HG03439 (cell line): ENCODE measurements around the gene DCAF7.

Experiments
- ATAC-seq: cut with Tn5 transposase; IDR thresholded peaks from one replicate; pipeline ENCODE4 v1.9.1; 2021; ENCODE audit warnings: mild to moderate bottlenecking, moderate library complexity; ENCODE audit not compliant: unreplicated experiment

Gene DCAF7

GRCh38 chr17:63543822-63544420 lies 6.4 kb upstream of the DCAF7 start:
- no peak for ATAC-seq

DNA sequence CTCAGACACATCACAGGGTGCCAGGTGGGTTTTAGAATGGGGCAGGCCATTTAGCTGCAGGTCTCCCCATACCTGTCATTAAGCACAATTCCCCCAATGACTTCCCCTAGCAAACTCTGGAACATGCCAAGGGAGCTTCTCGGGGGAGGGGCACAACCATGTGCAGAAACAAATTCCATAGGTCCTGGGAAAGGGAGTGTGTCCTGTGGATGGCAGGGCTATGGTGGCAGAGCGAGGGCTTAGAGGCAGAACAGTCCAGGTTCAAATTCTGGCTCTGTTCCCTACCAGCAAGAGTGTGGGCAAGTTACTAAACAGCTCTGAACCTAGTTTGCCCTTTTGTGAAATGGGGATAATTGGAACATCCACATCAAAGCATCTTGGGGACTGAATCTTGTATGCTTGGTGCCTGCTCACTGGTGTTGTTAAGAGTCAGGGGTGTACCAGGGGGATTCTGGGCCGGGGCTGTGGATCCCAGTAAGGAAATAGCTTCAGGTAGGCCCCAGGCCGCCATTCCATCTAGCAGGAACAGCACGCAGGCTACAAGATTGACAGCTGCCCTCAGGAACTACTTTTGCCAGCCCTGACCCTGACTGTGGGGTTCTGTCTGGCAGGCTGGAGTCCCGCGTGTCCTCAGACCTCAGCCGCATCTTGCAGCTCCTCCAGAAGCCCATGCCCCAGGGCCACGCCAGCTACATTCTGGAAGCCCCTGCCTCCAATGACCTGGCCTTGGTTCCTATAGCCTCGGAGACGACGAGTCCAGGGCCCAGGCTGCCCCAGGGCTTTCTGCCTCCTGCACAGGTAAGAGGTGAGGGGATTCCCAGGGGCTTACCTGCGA lies 5.6 kb upstream of the DCAF7 start:
- no peak for ATAC-seq

DNA sequence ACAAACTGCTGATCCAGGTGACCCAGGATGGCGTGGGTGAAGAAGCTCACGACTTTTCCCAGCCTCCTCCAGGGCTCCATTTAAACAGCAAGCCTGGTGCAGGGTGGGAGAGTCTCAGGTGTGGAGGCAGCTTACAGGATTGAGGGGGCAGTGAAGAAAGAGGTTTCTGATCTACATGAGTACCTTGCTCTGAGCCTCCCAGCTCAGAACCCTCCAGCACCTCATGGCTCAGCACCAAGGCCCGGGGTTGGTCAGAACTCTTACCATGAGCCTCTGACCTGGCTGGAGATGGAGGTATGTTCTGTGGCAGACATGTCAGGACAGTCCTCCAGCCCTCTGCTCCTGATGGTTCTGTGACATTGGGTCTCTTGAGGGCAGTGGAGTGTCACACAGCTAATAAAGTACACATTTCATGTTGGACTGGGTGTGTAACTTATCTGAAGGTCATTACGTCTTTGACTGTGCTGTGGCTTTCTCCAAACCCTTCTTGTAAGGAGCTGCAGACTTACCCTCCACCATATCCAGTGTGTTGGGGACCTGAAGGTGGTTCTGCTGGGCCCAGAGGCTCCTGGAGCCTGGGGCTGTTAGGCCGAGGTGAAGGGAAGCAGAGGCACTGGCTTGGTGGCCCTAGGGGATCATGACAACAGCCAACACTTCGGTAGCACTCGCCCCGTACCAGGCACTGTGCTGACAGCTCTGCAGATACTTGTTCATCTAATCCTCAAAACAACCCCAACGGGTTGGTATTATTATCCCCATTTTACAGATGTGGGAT lies 3.8 kb upstream of the DCAF7 start:
- no peak for ATAC-seq

- no peak for ATAC-seq
These were observed 3.2 kb upstream of the DCAF7 start for GRCh38 chr17:63547083-63547523.

DNA sequence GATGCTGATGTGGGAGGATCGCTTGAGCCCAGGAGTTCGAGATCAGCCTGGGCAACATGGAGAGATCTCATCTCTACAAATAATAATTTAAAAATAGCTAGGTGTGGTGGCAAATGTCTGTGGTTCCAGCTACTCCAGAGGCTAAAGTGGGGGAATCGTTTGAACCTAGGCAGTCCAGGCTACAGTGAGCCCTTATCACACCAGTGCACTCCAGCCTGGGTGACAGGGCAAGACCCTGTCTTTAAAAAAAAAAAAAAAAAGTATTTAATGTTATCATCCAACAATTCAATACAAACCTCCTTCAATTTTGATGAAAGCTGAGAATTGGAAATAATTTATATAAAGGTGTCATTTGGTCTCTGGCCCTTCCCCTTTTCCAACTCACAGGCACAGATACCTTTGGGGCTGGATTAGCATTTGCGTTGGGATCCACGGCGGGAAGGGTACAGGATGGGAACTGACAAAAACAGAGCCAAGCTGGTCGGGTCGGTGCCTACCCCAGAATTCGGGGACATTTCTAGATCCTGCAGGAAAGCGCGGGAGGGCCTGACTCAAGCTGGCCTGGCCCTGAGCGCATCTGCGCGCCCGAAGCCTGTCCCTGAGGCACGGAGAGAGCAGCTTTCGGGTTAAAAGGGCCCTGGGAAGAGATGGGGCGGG lies 860 bp upstream of the DCAF7 start:
- ATAC-seq, result peak; percentile 10

- no peak for ATAC-seq
These were observed 751 bp downstream of the DCAF7 start for GRCh38 chr17:63550817-63551639.

DNA sequence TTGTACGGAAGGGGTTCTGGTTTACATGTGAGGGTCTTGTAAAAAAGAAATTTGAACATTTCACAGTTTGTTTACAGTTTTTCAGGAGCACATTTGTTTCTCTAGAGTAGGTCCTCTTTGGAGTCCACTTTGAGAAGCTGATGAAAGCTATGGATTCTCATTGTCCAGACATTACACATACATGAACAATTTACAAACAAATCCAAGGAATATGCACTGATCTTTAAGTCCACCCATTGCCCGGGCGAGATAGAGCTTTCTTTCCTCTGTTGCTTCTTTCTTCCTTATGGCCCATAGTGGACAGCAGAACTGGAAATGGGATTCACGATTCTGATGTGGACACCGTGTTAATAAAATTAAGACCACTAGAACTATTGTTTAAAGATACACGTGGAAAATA lies 1.9 kb downstream of the DCAF7 start:
- no peak for ATAC-seq

- no peak for ATAC-seq
These were observed 5.4 kb downstream of the DCAF7 start for GRCh38 chr17:63555500-63556156.

DNA sequence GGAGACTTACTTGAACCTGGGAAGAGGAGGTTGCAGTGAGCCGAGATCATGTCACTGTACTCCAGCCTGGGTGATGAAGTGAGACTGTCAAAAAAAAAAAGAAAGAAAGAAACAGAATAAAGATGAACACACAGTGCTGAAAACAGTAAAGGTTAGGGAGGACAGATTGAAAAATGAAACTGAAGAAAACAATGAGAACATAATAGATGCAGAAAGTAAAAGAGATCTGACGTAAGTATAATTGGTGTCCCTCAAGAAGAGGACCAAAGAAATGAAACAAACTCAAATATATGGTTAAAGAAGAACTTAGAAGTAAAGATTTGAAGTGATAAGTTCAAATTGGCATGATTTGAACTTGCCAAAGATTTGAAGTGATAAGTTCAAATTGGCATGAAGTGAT lies 7.1 kb downstream of the DCAF7 start:
- ATAC-seq, result no peak

GRCh38 chr17:63558441-63558840 lies 8.2 kb downstream of the DCAF7 start:
- no peak for ATAC-seq

DNA sequence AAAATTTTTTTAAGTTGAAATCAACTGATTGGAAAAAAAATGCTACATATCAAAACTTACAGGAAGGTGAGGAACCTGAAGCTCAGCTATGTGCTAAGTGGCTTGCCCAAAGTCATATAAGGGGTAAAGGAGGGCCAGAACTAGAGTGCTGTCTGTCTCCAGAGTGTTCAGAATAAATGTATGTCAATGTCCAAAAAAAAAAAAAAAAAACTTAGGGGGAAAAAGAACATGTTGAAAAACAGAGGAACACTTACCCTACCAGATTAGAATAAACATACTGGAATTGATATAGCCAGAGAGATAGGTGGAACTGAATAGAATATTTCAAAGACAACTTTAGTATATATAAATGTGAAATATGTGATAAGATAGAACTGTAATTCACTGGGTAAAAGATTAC lies 11.5 kb downstream of the DCAF7 start:
- ATAC-seq, result no peak

DNA sequence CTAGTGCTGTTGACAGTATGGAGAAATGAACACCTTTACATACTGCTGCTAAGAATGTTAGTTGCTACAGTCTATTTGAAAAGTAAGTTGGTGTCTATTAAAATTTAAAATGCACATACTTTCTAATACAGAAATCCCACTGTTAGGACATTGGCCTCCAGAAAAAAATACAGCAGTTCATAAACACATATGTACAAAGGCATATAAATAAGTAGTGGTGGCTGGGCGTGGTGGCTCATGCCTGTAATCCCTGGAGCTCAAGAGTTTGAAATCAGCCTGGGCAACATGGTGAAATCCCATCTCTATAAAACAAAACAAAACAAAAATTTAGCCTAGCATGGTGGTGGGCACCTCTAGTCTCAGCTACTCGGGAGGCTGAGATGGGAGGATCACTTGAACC lies 13.1 kb downstream of the DCAF7 start:
- ATAC-seq, result no peak

- no peak for ATAC-seq
These were observed 14.3 kb downstream of the DCAF7 start for GRCh38 chr17:63564562-63564961.

DNA sequence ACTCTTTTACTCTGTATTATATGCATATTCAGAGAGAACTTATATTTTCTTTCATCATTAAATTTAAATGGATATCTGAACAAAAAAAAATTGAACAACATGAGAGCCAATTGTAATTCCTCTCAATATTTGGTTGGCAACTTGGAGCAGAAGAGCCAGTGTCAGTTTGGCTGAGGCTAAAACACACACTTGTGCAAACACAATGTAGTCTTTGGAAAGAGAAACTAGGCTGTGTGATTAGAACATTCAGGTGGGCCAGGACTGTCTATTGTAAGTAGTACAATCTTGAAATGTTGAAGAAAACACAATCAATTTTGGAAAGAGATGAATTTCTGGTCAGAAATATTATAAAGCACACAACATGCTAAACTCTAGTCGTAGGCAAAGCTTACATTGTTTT lies 17.0 kb downstream of the DCAF7 start:
- ATAC-seq, result no peak

GRCh38 chr17:63568563-63568962 lies 18.3 kb downstream of the DCAF7 start:
- no peak for ATAC-seq

DNA sequence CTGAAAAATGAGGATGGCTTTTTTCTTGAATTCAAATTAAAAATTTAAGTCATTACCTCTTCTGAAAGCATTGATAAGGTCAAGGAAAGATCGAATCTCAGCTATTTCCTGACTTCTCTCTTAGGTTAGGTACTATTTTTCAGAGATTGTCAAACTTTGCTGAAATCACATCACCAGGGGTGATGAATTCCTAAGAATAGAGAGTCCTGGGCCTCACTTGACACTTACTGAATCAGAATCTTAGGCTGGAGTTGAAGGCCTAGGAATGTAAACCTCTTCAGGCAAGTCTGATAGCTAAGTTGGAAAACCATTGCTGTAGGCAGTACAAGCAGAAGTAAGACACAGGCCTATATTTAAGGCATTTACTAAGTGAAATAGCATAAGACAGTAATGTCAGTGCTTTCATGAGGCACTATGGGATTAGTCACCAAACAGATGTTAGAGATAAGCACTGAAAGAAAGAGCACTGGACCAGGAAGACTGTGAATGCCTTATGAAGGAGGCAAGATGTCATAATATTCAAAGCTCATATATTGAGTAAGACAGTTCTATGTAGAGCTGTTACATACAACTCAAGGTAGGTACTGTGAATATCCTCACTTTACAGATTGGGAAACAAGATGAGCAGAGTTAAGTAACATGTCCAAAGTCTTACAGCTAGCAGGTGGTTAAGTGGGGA lies 21.5 kb downstream of the DCAF7 start:
- no peak for ATAC-seq

DNA sequence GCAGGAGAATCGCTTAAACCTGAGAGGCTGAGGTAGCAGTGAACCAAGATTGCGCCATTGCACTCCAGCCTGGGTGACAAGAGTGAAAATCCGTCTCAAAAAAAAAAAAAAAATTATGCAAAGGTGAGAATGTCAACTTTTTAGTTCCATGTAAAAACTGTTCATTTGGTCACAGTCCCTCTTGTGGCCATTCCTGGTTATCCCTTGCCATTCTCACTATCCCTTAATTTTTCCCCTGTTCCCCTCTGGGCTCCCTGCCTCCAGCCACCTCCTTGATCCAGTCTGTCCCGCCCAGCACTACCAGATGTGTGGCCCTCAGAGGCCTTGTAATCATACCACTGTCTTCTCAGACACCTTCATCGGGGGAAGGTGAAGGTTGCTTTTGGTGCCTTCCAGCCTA lies 23.4 kb downstream of the DCAF7 start:
- no peak for ATAC-seq

GRCh38 chr17:63578027-63578768 lies 27.9 kb downstream of the DCAF7 start:
- no peak for ATAC-seq

GRCh38 chr17:63578769-63579111 lies 28.5 kb downstream of the DCAF7 start:
- ATAC-seq, result no peak
